ENCODE results near the gene TASOR2. TPM values are rescaled to one million over a fixed set of nuclear protein-coding genes. Genes with fewer than 3 reads are reported as not detected.

The TASOR2 gene
- polyA plus RNA-seq, 1 donor (not counting 4 experiments of a cell fraction or from before 2014, with no cell fraction given) = 40.4 TPM

GRCh38 chr10:5731559-5731958, 46.9 kb downstream of the TASOR2 start:
- peaks cover 16 to 22% of the 10 kb centered on the region in 2 experiments for H3K36me3 ChIP-seq (ENCODE audit: control insufficient read depth in 2 of 2, extremely low read depth in 1 of 2, insufficient read depth in 2 of 2, low read length in 2 of 2)
- peaks cover 1% of the 10 kb centered on the region for H3K79me2 ChIP-seq (ENCODE audit: control insufficient read depth, insufficient read depth, low read length)
- no peaks in the 10 kb centered on the region for H3K27me3 ChIP-seq (ENCODE audit: control insufficient read depth, extremely low read depth, insufficient read depth, low read length)
- H3K4me2 ChIP-seq (ENCODE audit: control insufficient read depth, extremely low read depth, insufficient read depth, low read depth, low read length) = no peak overlapping the region
- H4K20me1 ChIP-seq (ENCODE audit: control insufficient read depth, extremely low read depth, insufficient read depth, low read length) = no peaks in the 10 kb centered on the region
- FAIRE-seq (no peak), DNase-seq (ENCODE audit: low read depth, low spot score) (no peak)
- dilution Hi-C loops (cut with MboI; ENCODE audit: extremely low pct_ligation_motif_present, low sequenced_read_pairs) = no loop called here
- no peak overlapping the region for H2AFZ ChIP-seq (ENCODE audit: control insufficient read depth, low read length)
- H3K4me1 ChIP-seq (ENCODE audit: control insufficient read depth, extremely low read depth, insufficient read depth, low read length) = no peaks in the 10 kb centered on the region
- H3K4me3 ChIP-seq (ENCODE audit: control insufficient read depth in 2 of 3, extremely low read depth in 1 of 3, insufficient read depth in 2 of 3, low read depth in 1 of 3, low read length in 3 of 3) = no peak overlapping the region
- no peaks in the 10 kb centered on the region for H3K9me3 ChIP-seq (ENCODE audit: control insufficient read depth, low read depth, low read length)
- no peak overlapping the region for H3K9ac ChIP-seq (ENCODE audit: control insufficient read depth, extremely low read depth, insufficient read depth, low read length)
- no peak overlapping the region for H3K27ac ChIP-seq (ENCODE audit: control insufficient read depth, insufficient read depth, low read length)
- no peaks in the 10 kb centered on the region for H3K9me1 ChIP-seq (ENCODE audit: control insufficient read depth, extremely low read depth, insufficient read depth, low read length)
- TF ChIP-seq EZH2 (IDR thresholded peaks at IDR 0.05; ENCODE audit: low read length) = no peak
- TF ChIP-seq, protein P1, sequence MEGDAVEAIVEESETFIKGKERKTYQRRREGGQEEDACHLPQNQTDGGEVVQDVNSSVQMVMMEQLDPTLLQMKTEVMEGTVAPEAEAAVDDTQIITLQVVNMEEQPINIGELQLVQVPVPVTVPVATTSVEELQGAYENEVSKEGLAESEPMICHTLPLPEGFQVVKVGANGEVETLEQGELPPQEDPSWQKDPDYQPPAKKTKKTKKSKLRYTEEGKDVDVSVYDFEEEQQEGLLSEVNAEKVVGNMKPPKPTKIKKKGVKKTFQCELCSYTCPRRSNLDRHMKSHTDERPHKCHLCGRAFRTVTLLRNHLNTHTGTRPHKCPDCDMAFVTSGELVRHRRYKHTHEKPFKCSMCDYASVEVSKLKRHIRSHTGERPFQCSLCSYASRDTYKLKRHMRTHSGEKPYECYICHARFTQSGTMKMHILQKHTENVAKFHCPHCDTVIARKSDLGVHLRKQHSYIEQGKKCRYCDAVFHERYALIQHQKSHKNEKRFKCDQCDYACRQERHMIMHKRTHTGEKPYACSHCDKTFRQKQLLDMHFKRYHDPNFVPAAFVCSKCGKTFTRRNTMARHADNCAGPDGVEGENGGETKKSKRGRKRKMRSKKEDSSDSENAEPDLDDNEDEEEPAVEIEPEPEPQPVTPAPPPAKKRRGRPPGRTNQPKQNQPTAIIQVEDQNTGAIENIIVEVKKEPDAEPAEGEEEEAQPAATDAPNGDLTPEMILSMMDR (optimal IDR thresholded peaks at IDR 0.05 in 1 of 3, IDR thresholded peaks at IDR 0.05 in 1 of 3, conservative IDR thresholded peaks at IDR 0.05 in 1 of 3; ENCODE audit: extremely low read depth in 1 of 3, insufficient read depth in 2 of 3, low read length in 3 of 3) = no peak

DNA sequence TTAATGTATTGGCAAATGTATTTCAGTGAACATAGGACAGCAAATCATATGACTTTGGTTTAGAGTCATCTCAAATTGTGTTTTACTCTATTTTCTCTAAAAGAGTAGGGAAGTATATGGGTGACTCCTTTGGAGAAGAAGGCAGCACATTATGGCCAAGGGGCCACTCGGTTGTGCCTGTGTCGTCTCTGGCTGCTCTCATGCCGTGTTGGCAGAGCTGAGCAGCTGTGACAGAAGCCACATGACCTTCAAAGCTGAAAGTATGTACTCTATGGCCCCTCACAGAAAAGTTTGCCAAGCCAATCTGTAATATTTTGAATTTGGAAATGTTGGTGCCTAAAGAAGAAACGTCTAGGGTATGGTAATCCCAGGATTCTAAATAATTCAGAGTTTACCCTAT, 47.5 kb downstream of the TASOR2 start:
- Histone ChIP-seq H3K9ac (ENCODE audit: control insufficient read depth, extremely low read depth, insufficient read depth, low read length) (no peak overlapping the region), H3K79me2 (ENCODE audit: control insufficient read depth, insufficient read depth, low read length) (peaks cover 1% of the 10 kb centered on the region), H3K4me2 (ENCODE audit: control insufficient read depth, extremely low read depth, insufficient read depth, low read depth, low read length) (no peak overlapping the region), H3K36me3 (ENCODE audit: control insufficient read depth in 2 of 2, extremely low read depth in 1 of 2, insufficient read depth in 2 of 2, low read length in 2 of 2) (peaks cover 16 to 20% of the 10 kb centered on the region in 2 experiments), H3K27me3 (ENCODE audit: control insufficient read depth, extremely low read depth, insufficient read depth, low read length) (no peaks in the 10 kb centered on the region), H3K4me1 (ENCODE audit: control insufficient read depth, extremely low read depth, insufficient read depth, low read length) (no peaks in the 10 kb centered on the region), H3K27ac (ENCODE audit: control insufficient read depth, insufficient read depth, low read length) (no peak overlapping the region), H3K9me3 (ENCODE audit: control insufficient read depth, low read depth, low read length) (no peaks in the 10 kb centered on the region), H3K4me3 (ENCODE audit: control insufficient read depth in 2 of 3, extremely low read depth in 1 of 3, insufficient read depth in 2 of 3, low read depth in 1 of 3, low read length in 3 of 3) (no peak overlapping the region), H4K20me1 (ENCODE audit: control insufficient read depth, extremely low read depth, insufficient read depth, low read length) (no peaks in the 10 kb centered on the region), H2AFZ (ENCODE audit: control insufficient read depth, low read length) (no peak overlapping the region), H3K9me1 (ENCODE audit: control insufficient read depth, extremely low read depth, insufficient read depth, low read length) (no peaks in the 10 kb centered on the region)
- FAIRE-seq (no peak), DNase-seq (ENCODE audit: low read depth, low spot score) (no peak)
- TF ChIP-seq EZH2 (IDR thresholded peaks at IDR 0.05; ENCODE audit: low read length) = no peak
- TF ChIP-seq, protein P1 (optimal IDR thresholded peaks at IDR 0.05 in 1 of 3, IDR thresholded peaks at IDR 0.05 in 1 of 3, conservative IDR thresholded peaks at IDR 0.05 in 1 of 3; ENCODE audit: extremely low read depth in 1 of 3, insufficient read depth in 2 of 3, low read length in 3 of 3) = no peak
- dilution Hi-C loops (cut with MboI; ENCODE audit: extremely low pct_ligation_motif_present, low sequenced_read_pairs) = no loop called here

Other genes starting within 250 kb of the TASOR2 start
- 5.7 to 11.4 TPM (median 7.3 TPM) in 3 replicates for gene CALML5, start 185.3 kb upstream of the TASOR2 start, polyA plus RNA-seq
- 7.6 to 20.2 TPM (median 14.1 TPM) in 3 replicates for gene CALML3, start 159.9 kb upstream of the TASOR2 start, polyA plus RNA-seq
- gene ASB13, start 18.2 kb upstream of the TASOR2 start, polyA plus RNA-seq = 6.4 to 8.4 TPM (median 8.1 TPM) in 3 replicates
- 155 to 293 TPM (median 244 TPM) in 3 replicates for gene GDI2, start 128.6 kb downstream of the TASOR2 start, polyA plus RNA-seq
- 5.4 to 6.2 TPM (median 6.0 TPM) in 3 replicates for gene ANKRD16, start 205.1 kb downstream of the TASOR2 start, polyA plus RNA-seq
- 55.9 to 70.0 TPM (median 61.8 TPM) in 3 replicates for gene FBH1, start 205.4 kb downstream of the TASOR2 start, polyA plus RNA-seq

All from keratinocyte (primary cell).